Gastroesophageal sphincter (tissue), 3 donors: ENCODE data around the gene OXLD1.

Experiments
- CTCF ChIP-seq, 4 experiments: fragments of 200-600 bp in 2 of 4; fragments of 450-650 bp in 2 of 4; sonication (generic) in 1 of 4; IDR thresholded peaks; one replicate each; pipeline ENCODE4 v1.5.1; 2017 to 2019; ENCODE audit warnings: antibody characterized with exemption in 4 of 4, mild to moderate bottlenecking in 2 of 4, moderate library complexity in 2 of 4
- EP300 ChIP-seq: sonication (generic); formaldehyde crosslinking; IDR thresholded peaks from one replicate; pipeline ENCODE4 v1.6.1; 2017; ENCODE audit warnings: antibody characterized with exemption, mild to moderate bottlenecking
- POLR2A ChIP-seq, 2 donors: fragments of 450-650 bp; IDR thresholded peaks; one replicate each; pipeline ENCODE4 v1.6.1; 2017; ENCODE audit warnings: antibody characterized with exemption in 2 of 2, mild to moderate bottlenecking in 2 of 2, moderate library complexity in 1 of 2
- POLR2AphosphoS5 ChIP-seq: sonication (generic); formaldehyde crosslinking; IDR thresholded peaks from one replicate; pipeline ENCODE4 v1.6.1; 2017; ENCODE audit warnings: antibody characterized with exemption

GRCh38 chr17:81666342-81667191 lies at the start of gene OXLD1, which contains the start of gene CCDC137:
- TF ChIP-seq POLR2A (IDR thresholded peaks at IDR 0.05), result peak; percentile 80 to 82
- TF ChIP-seq POLR2AphosphoS5, result peak; percentile 92
- TF ChIP-seq CTCF (IDR thresholded peaks at IDR 0.05), result no peak
- TF ChIP-seq EP300, result no peak
